Measurements from ENCODE around the gene CBX3.
"Not testable (repeated sequence)": the region's sequence is repeated elsewhere in the genome, so short reads cannot be mapped to it uniquely, and the experiment has no call there.

CBX3 gene

DNA sequence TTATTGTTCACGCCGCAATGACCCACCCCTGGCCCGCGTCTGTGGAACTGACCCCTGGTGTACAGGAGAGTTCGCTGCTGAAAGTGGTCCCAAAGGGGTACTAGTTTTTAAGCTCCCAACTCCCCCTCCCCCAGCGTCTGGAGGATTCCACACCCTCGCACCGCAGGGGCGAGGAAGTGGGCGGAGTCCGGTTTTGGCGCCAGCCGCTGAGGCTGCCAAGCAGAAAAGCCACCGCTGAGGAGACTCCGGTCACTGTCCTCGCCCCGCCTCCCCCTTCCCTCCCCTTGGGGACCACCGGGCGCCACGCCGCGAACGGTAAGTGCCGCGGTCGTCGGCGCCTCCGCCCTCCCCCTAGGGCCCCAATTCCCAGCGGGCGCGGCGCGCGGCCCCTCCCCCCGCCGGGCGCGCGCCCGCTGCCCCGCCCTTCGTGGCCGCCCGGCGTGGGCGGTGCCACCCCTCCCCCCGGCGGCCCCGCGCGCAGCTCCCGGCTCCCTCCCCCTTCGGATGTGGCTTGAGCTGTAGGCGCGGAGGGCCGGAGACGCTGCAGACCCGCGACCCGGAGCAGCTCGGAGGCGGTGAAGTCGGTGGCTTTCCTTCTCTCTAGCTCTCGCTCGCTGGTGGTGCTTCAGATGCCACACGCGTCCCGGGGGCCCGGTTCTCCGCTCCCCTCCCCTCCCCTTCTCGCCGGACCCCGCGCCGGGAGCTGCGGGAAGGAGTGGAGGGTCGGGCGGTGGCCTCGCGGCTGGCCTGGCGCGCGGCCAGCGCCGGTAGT, at the start of gene CBX3:
Gene CBX3, plus strand, starts transcription at position 499 of the 772 bp plus-strand sequence. CDS start 1,254 bp downstream, outside the sequence.
- TF ChIP-seq CTCF (conservative IDR thresholded peaks at IDR 0.05; ENCODE audit: low read depth, low read length) = no peak
- peak within 1 kb of the TSS; percentile 98 for H3K4me3 ChIP-seq (ENCODE audit: low read depth, low read length)
- DNase-seq (ENCODE audit: low read depth) = peak; percentile 76

GRCh38 chr7:26151953-26152781, 49.4 kb upstream of the CBX3 start, which contains the start of gene NFE2L3:
NFE2L3 (plus strand) TSS chr7:26152198; CDS start chr7:26152499, 301 bp downstream.
- no peak for TF ChIP-seq CTCF (conservative IDR thresholded peaks at IDR 0.05; ENCODE audit: low read depth, low read length)
- peak; percentile 77 for DNase-seq (ENCODE audit: low read depth)
- H3K4me3 ChIP-seq (ENCODE audit: low read depth, low read length) = peak within 1 kb of the TSS; percentile 73

DNA sequence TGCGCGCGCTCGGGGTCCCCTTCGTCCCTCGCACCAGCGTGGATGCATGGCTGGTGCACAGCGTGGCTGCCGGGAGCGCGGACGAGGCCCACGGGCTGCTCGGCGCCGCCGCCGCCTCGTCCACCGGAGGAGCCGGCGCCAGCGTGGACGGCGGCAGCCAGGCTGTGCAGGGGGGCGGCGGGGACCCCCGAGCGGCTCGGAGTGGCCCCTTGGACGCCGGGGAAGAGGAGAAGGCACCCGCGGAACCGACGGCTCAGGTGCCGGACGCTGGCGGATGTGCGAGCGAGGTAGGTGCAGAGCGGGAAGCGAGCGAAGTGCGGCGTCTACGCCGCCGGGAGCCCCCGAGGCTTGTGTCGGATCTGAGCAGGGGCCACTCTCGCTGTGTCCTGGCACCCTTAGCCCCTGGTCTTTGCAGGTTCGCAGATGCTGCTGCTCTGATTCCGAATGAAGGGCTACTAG, 48.7 kb upstream of the CBX3 start:
- not testable (repeated sequence) for DNase-seq (ENCODE audit: low read depth)
- H3K4me3 ChIP-seq (ENCODE audit: low read depth, low read length) = peak overlapping the region; percentile 73

DNA sequence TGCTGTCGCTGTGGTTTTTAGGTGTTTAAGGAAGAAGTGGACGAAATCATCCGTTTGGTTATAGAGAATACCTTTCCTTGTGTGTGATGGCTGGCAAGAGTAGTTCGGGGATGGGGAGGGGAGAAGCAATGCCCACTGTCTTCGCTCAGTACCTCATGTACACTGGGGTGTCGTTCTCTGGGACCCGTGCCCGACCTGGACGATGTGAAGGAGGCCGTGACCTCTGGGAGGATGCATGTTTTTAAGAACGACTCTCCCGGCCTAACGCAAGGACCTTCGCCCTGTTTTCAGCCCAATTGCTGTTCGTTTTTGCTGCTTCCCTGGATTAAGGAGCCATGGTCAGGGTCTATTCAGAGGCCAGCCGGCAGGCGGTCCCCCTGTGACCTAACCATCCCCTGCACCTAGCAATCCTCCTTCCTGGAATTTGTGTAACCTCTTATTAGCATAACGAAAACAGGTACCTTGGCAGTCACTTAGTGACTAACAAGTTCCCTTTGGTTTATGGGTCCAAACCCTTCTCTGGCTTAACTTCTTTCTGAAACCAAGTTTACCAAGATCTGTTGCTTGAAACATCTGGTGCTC, 48.2 kb upstream of the CBX3 start:
- no peak for DNase-seq (ENCODE audit: low read depth)
- H3K4me3 ChIP-seq (ENCODE audit: low read depth, low read length) = peak overlapping the region; percentile 73
- no peak for TF ChIP-seq CTCF (conservative IDR thresholded peaks at IDR 0.05; ENCODE audit: low read depth, low read length)

GRCh38 chr7:26153823-26154783, 47.4 kb upstream of the CBX3 start:
- peak; percentile 73 for DNase-seq (ENCODE audit: low read depth)

More at GRCh38 chr7:26153823-26154783, 47.4 kb upstream of the CBX3 start:
- peak overlapping the region; percentile 73 for H3K4me3 ChIP-seq (ENCODE audit: low read depth, low read length)
- TF ChIP-seq CTCF (conservative IDR thresholded peaks at IDR 0.05; ENCODE audit: low read depth, low read length) = no peak

All from choroid plexus epithelial cell (primary cell).